ENCODE results near the gene CTSH. TPM values are rescaled to one million over a fixed set of nuclear protein-coding genes. Genes with fewer than 3 reads are reported as not detected.

CTSH gene
- total and polyA plus RNA-seq, 2 experiments from 2014 or later, result 19.7 to 19.9 TPM

DNA sequence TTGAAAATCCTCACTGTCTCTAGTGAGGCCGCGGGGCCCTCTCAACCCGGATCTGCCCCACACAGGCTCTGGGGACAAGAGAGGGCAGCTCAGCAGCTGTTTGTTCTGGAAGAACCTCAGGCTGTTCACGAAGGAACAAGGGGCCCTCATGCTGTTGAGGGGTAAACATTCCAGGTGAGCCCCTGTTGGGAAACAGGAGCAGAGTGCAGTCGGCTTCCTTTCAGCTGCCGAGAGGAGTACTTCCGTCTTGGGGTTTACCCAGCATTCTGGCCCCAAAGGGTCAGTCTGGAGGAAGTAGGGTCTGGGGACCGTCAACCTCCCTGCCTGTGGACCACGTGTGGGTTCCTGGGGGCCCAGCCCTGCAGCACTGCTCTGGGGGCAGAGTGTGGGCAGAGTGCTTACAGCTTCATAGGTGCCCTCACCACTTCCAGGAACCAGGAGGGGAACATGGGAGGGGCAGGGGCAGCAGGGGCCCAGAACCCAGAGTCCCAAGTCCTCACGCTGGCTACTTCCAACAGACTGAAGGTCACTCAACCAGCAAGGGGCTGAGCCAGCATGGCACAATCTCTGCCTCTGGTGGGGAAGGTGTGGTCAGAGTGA lies 49.2 kb upstream of the CTSH start (continued):
- TF ChIP-seq, protein P1, sequence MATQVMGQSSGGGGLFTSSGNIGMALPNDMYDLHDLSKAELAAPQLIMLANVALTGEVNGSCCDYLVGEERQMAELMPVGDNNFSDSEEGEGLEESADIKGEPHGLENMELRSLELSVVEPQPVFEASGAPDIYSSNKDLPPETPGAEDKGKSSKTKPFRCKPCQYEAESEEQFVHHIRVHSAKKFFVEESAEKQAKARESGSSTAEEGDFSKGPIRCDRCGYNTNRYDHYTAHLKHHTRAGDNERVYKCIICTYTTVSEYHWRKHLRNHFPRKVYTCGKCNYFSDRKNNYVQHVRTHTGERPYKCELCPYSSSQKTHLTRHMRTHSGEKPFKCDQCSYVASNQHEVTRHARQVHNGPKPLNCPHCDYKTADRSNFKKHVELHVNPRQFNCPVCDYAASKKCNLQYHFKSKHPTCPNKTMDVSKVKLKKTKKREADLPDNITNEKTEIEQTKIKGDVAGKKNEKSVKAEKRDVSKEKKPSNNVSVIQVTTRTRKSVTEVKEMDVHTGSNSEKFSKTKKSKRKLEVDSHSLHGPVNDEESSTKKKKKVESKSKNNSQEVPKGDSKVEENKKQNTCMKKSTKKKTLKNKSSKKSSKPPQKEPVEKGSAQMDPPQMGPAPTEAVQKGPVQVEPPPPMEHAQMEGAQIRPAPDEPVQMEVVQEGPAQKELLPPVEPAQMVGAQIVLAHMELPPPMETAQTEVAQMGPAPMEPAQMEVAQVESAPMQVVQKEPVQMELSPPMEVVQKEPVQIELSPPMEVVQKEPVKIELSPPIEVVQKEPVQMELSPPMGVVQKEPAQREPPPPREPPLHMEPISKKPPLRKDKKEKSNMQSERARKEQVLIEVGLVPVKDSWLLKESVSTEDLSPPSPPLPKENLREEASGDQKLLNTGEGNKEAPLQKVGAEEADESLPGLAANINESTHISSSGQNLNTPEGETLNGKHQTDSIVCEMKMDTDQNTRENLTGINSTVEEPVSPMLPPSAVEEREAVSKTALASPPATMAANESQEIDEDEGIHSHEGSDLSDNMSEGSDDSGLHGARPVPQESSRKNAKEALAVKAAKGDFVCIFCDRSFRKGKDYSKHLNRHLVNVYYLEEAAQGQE (IDR thresholded peaks at IDR 0.05; ENCODE audit: unreplicated experiment), result no peak
- TF ChIP-seq JUNB (IDR thresholded peaks at IDR 0.05; ENCODE audit: unreplicated experiment), result no peak
- no peak for TF ChIP-seq NANOG (IDR thresholded peaks at IDR 0.05; ENCODE audit: borderline replicate concordance)
- no peak for TF ChIP-seq ZNF331 (CRISPR knock-in tag; IDR thresholded peaks at IDR 0.05; ENCODE audit: low read depth)
- TF ChIP-seq POLR2AphosphoS5 (IDR thresholded peaks at IDR 0.05; ENCODE audit: low read depth), result no peak
- TF ChIP-seq, protein P2, sequence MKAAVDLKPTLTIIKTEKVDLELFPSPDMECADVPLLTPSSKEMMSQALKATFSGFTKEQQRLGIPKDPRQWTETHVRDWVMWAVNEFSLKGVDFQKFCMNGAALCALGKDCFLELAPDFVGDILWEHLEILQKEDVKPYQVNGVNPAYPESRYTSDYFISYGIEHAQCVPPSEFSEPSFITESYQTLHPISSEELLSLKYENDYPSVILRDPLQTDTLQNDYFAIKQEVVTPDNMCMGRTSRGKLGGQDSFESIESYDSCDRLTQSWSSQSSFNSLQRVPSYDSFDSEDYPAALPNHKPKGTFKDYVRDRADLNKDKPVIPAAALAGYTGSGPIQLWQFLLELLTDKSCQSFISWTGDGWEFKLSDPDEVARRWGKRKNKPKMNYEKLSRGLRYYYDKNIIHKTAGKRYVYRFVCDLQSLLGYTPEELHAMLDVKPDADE (IDR thresholded peaks at IDR 0.05), result no peak
- TF ChIP-seq STAT1 (IDR thresholded peaks at IDR 0.05; ENCODE audit: unreplicated experiment), result no peak
- TF ChIP-seq EZH2 (IDR thresholded peaks at IDR 0.05; ENCODE audit: low read depth, unreplicated experiment), result no peak
- TF ChIP-seq CREB1 (CRISPR knock-in tag; IDR thresholded peaks at IDR 0.05; ENCODE audit: low read depth), result no peak
- no peak for TF ChIP-seq EZH2phosphoT487 (IDR thresholded peaks at IDR 0.05; ENCODE audit: unreplicated experiment)
- TF ChIP-seq CTCF (conservative IDR thresholded peaks at IDR 0.05; ENCODE audit: low read depth in 2 of 2), result no peak
- no peak for TF ChIP-seq ZNF114 (CRISPR knock-in tag; IDR thresholded peaks at IDR 0.05)

DNA sequence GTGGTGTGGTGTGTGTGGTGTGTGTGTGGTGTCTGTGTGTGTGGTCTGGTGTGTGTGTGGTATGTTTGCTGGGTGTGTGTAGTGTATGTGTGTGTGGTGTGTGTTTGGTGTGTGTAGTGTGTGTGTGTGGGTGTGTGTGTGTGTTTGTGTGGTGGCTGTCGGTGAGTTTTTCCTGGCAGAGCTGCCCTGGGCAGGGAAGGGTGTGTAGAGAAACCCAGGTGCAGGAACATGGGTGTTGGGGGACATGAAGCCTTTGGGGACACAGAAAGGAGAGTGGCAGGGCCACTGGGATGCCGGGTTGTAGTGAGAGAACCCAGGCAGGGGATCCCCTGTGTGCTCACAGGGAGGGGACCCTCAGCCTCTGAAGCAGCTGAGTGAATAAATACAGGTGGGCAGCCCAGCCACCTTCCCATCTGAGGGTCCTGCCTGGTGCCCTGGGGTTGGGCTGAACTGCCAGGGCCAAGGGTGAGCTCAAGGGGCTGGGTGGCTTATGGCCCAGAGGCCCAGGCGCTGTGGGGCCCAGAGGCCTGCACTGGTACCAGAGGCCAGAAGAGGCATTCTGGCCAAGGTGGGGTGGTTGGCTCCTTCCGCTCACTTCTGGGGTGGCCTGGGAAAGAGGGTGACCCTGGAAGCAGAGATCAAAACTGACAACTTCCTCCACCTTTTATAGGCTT lies 48.5 kb upstream of the CTSH start:
- no peaks in the 10 kb centered on the region for H3F3A ChIP-seq (replicated peaks; ENCODE audit: low read depth)
- Mint-ChIP-seq H3K27me3 (ENCODE audit: insufficient read depth, low read depth, poor library complexity) (peaks cover 4% of the 10 kb centered on the region), H3K4me1 (peaks cover 10% of the 10 kb centered on the region), H3K4me3 (no peak overlapping the region), H3K36me3 (ENCODE audit: low read depth) (no peaks in the 10 kb centered on the region), H3K27ac (no peak overlapping the region), H3K9me3 (peaks cover 4% of the 10 kb centered on the region; the same call in 1 of the 3 replicates)
- H3K9me2 ChIP-seq (ENCODE audit: insufficient read depth), result no peaks in the 10 kb centered on the region
- no peaks in the 10 kb centered on the region for H3K4me1 ChIP-seq (ENCODE audit: insufficient read depth)
- H2AFZ ChIP-seq, result no peak overlapping the region
- H3K79me2 ChIP-seq (replicated peaks; ENCODE audit: insufficient read depth), result no peaks in the 10 kb centered on the region
- H3K27ac ChIP-seq (ENCODE audit: low read depth), result no peak overlapping the region
- ATAC-seq (no peak), DNase-seq (ENCODE audit: low spot score) (no peak)
- no peak overlapping the region for H3K4me2 ChIP-seq
- H3K27me3 ChIP-seq (ENCODE audit: insufficient read depth), result no peaks in the 10 kb centered on the region
- no peaks in the 10 kb centered on the region for H4K20me1 ChIP-seq (replicated peaks; ENCODE audit: insufficient read depth)
- H3K36me3 ChIP-seq (ENCODE audit: insufficient read depth), result no peaks in the 10 kb centered on the region
- no peak overlapping the region for H3K4me3 ChIP-seq
- no peak for TF ChIP-seq CTCF (conservative IDR thresholded peaks at IDR 0.05; ENCODE audit: low read depth in 2 of 2)
- no peak for TF ChIP-seq JUNB (IDR thresholded peaks at IDR 0.05; ENCODE audit: unreplicated experiment)
- no peak for TF ChIP-seq ZNF331 (CRISPR knock-in tag; IDR thresholded peaks at IDR 0.05; ENCODE audit: low read depth)
- no peak for TF ChIP-seq EZH2 (IDR thresholded peaks at IDR 0.05; ENCODE audit: low read depth, unreplicated experiment)
- TF ChIP-seq STAT1 (IDR thresholded peaks at IDR 0.05; ENCODE audit: unreplicated experiment), result no peak
- no peak for TF ChIP-seq POLR2AphosphoS5 (IDR thresholded peaks at IDR 0.05; ENCODE audit: low read depth)
- TF ChIP-seq, protein P1 (IDR thresholded peaks at IDR 0.05; ENCODE audit: unreplicated experiment), result no peak
